HG03378 (cell line): Measurements from ENCODE around the gene HBZ.
"Not testable (repeated sequence)": the region's sequence is repeated elsewhere in the genome, so short reads cannot be mapped to it uniquely, and the experiment has no call there.

Source experiments
- ATAC-seq: cut with Tn5 transposase; IDR thresholded peaks from one replicate; pipeline ENCODE4 v1.9.1; 2021; ENCODE audit warnings: mild to moderate bottlenecking, moderate library complexity; ENCODE audit not compliant: unreplicated experiment

Gene HBZ

DNA sequence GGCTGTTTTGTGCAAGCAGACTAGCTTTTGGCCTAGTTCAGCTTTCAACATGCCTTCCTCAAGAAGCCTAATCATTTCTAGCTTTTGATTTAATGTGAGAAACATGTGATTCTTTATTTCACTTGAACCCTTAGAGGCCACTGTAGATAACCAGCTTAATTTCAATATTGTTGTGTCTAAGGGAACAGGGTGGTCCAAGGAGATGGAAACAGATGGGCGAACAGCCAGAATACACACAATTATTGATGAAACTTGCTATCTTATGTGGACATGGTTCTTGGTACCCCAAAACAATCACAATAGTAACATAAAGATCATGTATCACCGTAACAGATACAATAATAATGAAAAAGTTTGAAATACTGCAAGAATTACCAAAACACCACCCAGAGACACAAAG lies 18.7 kb upstream of the HBZ start:
- no peak for ATAC-seq

DNA sequence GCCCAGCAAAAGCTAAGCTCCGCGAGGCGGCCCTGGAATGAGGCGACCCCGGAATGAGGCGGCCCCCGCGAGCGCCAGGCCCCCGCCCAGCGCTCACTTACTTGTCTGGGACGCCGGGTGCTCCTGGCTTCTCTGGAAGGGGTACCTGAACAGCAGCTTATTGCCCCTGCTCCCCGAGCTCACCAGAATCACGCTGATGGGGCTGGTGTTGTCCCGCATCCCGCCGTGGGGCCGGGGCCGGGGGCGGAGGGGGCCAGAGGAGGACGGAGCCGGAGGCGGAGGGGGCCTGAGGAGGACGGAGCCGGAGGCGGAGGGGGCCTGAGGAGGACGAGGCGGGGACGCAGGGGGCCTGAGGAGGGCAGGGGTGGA lies 14.4 kb upstream of the HBZ start:
- ATAC-seq, result no peak

DNA sequence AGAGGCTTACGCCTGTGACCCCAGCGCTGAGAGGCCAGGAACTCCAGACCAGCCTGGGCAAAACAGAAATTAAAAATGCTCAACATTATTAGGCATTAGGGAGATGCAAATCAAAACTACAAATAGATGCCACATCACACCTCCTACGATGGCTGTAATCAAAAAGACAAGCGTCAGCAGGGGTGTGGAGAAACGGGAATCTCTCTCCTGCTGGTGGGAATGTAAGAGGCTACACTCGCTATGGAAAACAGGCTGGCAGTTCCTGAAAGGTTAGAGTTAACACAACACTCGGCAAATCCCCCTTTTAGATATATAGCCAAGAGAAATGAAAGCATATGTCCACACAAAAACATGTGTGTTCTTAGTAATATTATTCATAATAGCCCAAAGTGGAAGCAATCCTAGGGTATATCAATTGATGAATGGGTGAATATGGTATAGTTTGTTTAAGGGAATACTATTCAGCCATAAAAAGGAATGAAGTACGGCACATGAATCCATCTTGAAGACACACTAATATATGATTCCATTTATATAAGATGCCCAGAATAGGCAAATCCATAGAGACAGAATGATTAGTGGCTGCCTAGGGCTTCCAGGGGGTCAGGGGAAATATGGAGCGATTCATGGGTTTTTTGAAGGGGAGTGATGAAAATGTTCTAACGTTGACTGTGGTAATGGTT lies 12.1 kb upstream of the HBZ start:
- no peak for ATAC-seq

DNA sequence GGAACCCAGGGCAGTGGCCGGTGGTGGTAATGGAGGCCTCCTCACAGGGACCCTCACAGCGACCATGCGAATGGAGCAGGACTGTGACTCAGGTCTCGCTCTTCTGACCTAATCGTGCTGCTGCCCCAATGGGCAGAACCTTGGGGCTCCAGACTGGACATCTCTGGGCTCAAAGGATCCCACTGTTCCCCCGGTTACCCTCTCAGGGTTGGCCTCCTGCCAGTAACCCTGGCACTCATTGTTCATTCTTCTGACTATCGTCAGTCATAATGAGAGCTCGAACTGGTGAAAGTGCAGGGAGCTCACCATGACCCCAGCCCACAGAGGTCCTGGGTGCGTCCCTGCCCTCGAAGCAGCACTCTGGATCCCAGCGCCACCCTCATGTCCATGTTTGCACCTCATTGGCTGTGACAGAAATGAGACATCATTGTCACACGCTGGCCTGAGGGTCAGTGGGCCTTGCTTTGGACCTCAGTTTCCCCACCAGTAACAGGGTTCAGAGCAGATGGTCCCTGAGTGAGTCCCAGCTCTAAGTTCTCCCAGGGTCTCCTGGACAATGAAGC lies 10.0 kb upstream of the HBZ start:
- no peak for ATAC-seq

DNA sequence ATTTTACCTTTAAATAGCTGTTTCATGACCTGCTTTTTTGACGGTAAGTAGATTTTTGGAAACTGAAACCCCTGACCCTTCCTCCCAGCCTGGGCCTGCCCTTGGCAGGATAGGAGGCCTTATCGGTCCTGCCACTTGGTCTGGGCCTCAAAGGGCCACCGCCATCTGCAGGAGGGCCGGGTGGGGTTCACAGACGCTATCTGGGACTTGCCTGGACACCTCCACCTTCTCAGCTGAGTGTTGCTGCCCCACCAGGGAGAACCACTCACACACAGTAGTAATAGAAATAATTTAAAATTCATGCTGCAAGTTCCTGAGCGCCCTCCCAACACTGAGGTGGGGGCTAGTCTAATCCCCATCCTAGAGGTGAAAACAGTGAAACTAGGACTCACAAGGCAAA lies 9.4 kb upstream of the HBZ start:
- ATAC-seq, result no peak

DNA sequence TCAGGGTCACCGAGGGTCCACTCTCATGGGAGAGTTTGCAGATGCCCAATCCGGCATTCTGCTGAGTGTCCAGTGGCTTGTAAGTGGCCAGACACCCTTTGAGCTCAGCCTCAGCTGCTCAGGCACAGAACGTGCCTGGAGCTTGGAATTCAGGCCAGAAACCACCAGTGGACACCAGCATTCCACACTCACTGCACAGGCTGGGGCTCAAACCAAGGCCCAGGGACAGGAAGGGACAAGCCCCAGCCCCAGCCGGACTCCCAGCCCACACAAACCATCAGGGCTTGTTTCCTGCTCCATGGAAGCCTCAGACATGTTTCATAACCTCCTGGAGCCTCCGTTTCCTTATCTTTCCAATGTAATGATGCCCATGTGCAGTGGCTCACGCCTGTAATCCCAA lies 9.0 kb upstream of the HBZ start:
- ATAC-seq, result no peak

DNA sequence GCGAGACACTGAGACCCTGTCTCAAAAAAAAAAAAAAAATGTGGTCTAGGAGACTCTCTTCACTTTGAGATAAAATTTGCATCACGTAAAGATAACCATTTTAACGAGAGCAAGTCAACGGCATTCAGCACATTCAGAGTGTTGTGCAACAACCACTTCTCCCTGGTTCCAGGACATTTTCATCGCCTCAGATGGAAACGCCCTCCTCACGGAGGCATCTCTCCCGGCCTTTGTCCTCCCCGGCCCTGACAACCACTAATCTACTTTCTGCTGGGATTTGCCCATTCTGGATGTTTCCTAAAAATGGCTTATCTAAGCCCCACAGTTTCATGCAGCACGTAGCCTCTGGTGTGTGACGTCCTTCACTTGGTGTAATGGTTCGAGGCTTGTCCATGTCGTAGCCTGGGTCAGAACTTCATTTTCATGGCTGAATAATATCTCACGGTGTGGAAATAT lies 7.6 kb upstream of the HBZ start:
- no peak for ATAC-seq

DNA sequence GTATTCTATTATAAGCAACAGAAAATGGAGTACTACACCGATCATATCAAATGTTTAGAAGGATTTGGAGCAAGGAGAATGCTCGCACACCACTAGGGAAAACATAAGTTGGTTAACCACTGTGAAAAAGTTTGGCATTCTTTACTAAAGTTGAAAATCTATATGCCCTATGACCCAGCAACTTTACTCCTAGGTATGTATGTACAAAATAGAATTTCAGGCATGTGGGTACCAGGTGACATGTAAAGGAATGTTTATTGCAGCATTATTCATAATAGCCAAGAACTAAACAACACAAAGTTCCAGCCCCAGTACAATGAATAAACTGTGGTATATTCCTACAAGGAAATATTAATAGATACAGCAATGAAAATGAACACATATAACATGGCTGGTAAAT lies 5.8 kb upstream of the HBZ start:
- no peak for ATAC-seq

DNA sequence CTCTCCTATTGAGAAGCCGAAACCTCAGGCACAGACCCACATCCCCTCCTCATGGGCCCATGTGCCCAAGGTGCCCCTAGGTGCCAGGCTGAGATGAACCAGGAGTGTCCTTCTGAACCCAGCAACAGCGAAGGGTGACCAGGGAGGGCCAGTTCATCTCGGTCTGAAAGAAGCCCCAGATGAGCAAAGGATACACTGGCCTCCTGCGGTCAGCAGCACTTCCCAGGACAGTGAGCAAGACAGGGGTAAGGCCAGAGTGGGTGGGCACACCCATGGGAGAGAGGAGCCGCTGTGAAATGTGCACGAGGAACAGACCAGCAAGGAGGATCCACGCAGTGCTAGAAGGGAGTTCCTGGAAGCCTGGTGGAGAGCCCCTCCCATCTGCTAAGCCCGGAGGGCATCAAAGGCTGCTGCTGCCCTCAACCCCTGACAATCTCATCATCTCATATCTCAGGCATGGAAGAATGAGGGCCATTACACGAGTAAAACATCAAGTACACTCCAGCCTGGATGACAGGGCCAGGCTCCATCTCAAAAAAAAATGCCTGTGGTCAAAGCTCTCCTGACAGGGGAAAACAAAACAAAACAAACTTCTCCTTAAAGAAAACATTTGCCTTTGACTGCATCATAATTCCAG lies 3.3 kb upstream of the HBZ start:
- ATAC-seq, result no peak

DNA sequence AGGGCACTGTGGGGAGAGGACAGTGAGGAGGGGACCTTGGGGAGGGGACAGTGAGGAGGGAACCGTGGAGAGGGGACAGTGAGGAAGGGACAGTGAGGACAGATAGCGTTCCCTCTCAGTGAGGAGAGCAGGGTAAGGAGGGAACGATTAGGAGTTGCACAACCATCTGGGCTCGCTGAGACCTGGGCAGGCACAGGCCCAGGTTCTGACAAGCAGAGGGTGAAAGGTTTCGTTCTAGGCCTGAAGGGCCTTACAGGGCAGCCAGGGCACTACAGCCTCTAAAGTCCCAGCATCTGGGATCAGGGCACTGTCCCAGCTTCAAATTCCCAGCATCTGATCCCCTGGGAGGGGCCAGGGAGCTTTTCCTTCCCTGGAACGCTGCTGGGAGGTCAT lies 681 bp downstream of the HBZ start:
- ATAC-seq, result not testable (repeated sequence)

DNA sequence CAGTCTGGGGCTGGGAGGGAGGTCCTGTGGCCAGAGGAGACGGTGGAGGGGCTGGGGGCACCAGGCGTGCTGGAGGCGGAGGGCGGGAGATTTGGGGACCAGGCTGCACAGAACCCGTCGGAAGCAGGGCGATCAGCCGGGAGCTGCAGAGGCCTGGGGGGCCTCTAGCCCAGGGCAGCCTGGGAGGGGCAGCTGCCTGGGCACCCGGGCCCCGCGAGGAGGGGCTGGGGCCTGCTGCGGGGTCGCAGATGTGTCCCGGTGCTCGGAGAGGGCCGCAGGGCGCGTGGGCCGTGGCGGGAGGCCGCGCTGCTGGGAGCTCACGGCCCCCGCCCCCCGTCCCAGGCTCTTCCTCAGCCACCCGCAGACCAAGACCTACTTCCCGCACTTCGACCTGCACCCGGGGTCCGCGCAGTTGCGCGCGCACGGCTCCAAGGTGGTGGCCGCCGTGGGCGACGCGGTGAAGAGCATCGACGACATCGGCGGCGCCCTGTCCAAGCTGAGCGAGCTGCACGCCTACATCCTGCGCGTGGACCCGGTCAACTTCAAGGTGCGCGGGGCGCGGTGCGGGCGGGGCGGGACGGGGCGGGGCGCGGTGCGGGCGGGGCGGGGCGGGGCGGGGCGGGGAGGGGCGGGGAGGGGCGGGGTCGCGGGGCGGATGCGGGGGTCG lies 1.2 kb downstream of the HBZ start:
- ATAC-seq, result not testable (repeated sequence)

DNA sequence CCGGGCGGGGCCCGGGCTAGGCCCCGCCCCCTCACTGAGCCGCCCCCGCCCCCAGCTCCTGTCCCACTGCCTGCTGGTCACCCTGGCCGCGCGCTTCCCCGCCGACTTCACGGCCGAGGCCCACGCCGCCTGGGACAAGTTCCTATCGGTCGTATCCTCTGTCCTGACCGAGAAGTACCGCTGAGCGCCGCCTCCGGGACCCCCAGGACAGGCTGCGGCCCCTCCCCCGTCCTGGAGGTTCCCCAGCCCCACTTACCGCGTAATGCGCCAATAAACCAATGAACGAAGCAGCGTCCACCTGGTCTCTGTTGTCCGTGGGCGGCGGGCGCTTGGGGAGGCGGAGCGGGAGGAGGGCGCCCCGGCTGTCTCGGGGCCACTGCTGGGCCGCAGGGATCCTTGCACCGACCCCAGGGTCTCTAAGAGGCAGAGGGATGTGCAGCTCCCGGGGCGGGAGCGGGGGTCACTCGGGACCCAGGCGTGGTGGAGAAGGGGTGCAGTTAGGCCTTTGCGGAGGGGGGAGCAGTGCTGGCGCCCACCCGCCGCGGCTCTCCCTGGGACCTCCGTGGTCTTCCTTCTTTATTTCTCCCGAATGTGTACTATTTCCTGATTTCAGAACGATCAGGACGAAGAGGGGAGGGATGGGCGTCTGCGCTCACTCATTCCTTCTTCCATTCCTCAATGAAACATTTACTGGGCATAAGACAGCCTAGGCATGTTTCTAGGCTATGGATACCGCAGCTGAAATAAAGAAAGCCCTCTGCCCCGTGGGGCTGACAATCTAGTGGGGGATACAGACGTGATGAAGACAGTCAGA lies 2.0 kb downstream of the HBZ start:
- ATAC-seq, result no peak

DNA sequence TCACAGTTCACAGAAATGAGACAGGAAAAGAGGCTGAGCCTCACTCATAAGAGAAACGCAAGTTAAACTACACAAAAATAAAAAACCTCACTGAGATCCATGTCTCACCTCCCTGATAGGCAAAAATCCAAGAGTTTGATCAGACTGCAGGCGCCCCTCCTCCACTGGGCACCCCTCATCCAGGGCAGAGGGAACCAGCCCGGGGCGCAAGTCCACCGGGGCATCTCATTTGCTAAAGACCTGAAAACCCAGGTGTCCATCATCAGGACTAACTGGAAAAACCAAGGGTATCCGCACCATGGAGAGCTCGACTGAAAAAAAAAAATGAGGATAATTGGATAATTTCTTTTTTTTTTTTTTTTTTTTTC lies 2.6 kb downstream of the HBZ start:
- no peak for ATAC-seq

DNA sequence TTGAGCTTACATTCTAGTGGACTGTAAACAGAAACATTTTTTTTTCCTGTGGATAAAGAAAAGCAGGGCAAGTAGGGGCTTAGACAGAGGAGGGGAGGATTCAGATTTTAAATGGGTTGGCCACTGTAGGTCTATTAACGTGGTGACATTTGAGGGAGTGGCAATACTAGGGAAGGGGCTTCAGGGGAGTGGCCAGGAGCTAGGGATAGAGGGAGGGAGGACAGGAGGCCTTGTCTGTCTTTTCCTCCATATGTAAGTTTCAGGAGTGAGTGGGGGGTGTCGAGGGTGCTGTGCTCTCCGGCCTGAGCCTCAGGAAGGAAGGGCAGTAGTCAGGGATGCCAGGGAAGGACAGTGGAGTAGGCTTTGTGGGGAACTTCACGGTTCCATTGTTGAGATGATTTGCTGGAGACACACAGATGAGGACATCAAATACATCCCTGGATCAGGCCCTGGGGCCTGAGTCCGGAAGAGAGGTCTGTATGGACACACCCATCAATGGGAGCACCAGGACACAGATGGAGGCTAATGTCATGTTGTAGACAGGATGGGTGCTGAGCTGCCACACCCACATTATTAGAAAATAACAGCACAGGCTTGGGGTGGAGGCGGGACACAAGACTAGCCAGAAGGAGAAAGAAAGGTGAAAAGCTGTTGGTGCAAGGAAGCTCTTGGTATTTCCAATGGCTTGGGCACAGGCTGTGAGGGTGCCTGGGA lies 6.8 kb downstream of the HBZ start:
- ATAC-seq, result no peak

DNA sequence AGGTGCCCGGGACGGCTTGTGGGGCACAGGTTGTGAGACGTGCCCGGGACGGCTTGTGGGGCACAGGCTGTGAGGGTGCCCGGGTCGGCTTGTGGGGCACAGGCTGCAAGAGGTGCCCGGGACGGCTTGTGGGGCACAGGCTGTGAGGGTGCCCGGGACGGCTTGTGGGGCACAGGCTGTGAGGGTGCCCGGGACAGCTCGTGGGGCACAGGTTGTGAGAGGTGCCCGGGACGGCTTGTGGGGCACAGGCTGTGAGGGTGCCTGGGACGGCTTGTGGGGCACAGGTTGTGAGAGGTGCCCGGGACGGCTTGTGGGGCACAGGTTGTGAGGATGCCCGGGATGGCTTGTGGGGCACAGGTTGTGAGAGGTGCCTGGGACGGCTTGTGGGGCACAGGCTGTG lies 7.8 kb downstream of the HBZ start:
- not testable (repeated sequence) for ATAC-seq

DNA sequence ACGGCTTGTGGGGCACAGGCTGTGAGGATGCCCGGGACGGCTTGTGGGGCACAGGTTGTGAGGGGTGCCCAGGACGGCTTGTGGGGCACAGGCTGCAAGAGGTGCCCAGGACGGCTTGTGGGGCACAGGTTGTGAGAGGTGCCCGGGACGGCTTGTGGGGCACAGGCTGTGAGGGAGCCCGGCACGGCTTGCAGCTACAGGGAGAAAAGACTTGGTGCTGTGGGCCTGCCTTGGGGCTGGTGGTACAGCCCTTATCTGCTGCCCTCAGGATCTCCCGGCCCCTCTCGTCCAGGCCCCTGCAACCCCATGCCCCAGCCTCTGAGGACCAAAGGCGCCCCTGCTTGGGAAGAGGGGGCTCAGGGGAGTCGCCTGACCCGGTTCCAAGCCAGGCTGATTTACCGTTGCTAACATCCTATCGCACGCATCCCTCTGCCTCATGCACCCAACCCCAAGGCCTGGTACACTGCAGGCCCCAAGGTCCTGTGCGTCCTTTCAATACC lies 8.3 kb downstream of the HBZ start:
- ATAC-seq, result no peak

DNA sequence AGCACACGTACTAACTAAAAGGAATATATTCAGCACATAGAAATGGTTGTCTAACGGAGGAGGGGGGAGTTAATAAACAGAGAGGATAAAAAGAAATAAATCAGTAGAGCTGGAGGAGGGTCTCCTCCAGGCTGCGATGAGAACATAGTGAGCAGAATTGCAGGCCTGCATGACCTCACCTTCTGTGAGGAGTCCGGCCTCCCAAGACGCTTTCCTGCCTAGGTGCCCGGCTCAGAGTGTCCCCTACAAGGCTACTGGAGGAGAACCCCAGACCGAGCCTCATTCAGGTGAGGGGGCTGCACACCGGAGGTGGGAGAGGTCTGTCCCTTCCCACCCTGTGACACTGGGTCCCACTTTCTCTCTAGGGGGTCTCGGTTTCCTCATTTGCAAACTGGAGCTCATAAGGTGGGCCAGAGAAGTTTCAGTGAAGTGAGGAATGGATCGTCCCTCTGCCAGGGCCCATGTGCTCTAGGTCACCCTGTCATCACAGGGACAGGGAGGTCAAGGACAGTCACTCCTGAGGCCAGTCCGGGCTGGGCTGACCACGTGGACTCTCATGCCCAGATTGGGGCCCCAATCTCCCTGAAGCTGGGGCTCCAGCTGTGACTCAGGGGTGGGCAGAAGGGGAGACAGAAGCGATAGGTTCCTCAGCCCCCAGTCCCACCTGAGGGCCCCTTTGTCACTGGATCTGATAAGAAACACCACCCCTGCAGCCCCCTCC lies 10.0 kb downstream of the HBZ start:
- no peak for ATAC-seq

DNA sequence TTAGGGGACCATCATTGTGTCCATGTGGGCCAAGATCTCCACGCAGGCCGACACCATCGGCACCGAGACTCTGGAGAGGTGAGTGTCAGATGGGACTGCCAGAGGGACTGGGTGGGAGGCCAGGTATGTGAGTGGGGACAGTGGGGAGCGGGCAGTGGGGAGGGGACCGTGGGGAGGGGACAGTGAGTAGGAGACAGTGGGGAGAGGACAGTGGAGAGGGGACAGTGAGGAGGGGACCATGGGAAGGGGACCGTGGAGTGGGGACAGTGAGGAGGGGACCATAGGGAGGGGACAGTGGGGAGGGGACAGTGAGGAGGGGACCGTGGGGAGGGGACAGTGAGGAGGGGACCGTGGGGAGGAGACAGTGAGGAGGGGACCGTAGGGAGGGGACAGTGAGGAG lies 10.7 kb downstream of the HBZ start:
- not testable (repeated sequence) for ATAC-seq

DNA sequence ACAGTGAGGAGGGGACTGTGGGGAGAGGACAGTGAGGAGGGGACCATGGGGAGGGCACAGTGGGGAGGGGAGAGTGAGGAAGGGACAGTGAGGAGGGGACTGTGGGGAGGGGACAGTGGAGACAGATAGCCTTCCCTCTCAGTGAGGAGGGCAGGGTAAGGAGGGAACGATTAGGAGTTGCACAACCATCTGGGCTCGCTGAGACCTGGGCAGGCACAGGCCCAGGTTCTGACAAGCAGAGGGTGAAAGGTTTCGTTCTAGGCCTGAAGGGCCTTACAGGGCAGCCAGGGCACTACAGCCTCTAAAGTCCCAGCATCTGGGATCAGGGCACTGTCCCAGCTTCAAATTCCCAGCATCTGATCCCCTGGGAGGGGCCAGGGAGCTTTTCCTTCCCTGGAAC lies 11.3 kb downstream of the HBZ start:
- not testable (repeated sequence) for ATAC-seq
